KMS-11 (cell line): ENCODE data around the gene ABLIM1.
"Not testable (repeated sequence)": the region's sequence is repeated elsewhere in the genome, so short reads cannot be mapped to it uniquely, and the experiment has no call there.

Experiments
- H2AFZ ChIP-seq: fragments of 200-600 bp; sonication (generic); 2 replicates; pipeline ENCODE4 v1.6.1; 2016; ENCODE audit warnings: antibody characterized with exemption, mixed run types, low read depth
- H3K27ac ChIP-seq: fragments of 200-600 bp; sonication (generic); 2 replicates; pipeline ENCODE4 v1.6.1; 2016; ENCODE audit warnings: mild to moderate bottlenecking, mixed run types
- H3K27me3 ChIP-seq: fragments of 200-600 bp; sonication (generic); 2 replicates; pipeline ENCODE4 v1.6.1; 2017; ENCODE audit warnings: mild to moderate bottlenecking, low read depth, mixed run types, moderate library complexity; ENCODE audit not compliant: insufficient read depth
- H3K36me3 ChIP-seq: fragments of 200-600 bp; sonication (generic); 2 replicates; pipeline ENCODE4 v1.6.1; 2017; ENCODE audit warnings: mild to moderate bottlenecking, mixed run types; ENCODE audit not compliant: insufficient read depth
- H3K4me1 ChIP-seq: fragments of 200-600 bp; sonication (generic); 2 replicates; pipeline ENCODE4 v1.6.1; 2016; ENCODE audit warnings: mild to moderate bottlenecking, low read depth, mixed run types; ENCODE audit not compliant: poor library complexity, severe bottlenecking
- H3K4me2 ChIP-seq: fragments of 200-600 bp; sonication (generic); 2 replicates; pipeline ENCODE4 v1.7.0; 2016; ENCODE audit warnings: mild to moderate bottlenecking, mixed run types
- H3K4me3 ChIP-seq: fragments of 200-600 bp; sonication (generic); IDR thresholded peaks from 2 replicates; pipeline ENCODE4 v1.6.1; 2017; ENCODE audit warnings: low read depth, low read length, mixed read lengths; ENCODE audit not compliant: insufficient read depth
- H3K79me2 ChIP-seq: fragments of 200-600 bp; sonication (generic); 2 replicates; pipeline ENCODE4 v1.6.1; 2016; ENCODE audit warnings: low read depth, mixed run types; ENCODE audit not compliant: insufficient read depth
- H3K9ac ChIP-seq: fragments of 200-600 bp; sonication (generic); 2 replicates; pipeline ENCODE4 v1.6.1; 2016; ENCODE audit warnings: mild to moderate bottlenecking, mixed run types
- H4K20me1 ChIP-seq: fragments of 200-600 bp; sonication (generic); 2 replicates; pipeline ENCODE4 v1.6.1; 2016; ENCODE audit warnings: mild to moderate bottlenecking, mixed run types; ENCODE audit not compliant: insufficient read depth
- TF ChIP-seq, protein P1 (sequence below): fragments of 200-600 bp; sonication (generic); conservative IDR thresholded peaks from 2 replicates; pipeline ENCODE4 v1.6.1; 2017; ENCODE audit warnings: low read depth, mild to moderate bottlenecking, antibody characterized with exemption, low read length, moderate library complexity, mixed read lengths

ABLIM1 gene

DNA sequence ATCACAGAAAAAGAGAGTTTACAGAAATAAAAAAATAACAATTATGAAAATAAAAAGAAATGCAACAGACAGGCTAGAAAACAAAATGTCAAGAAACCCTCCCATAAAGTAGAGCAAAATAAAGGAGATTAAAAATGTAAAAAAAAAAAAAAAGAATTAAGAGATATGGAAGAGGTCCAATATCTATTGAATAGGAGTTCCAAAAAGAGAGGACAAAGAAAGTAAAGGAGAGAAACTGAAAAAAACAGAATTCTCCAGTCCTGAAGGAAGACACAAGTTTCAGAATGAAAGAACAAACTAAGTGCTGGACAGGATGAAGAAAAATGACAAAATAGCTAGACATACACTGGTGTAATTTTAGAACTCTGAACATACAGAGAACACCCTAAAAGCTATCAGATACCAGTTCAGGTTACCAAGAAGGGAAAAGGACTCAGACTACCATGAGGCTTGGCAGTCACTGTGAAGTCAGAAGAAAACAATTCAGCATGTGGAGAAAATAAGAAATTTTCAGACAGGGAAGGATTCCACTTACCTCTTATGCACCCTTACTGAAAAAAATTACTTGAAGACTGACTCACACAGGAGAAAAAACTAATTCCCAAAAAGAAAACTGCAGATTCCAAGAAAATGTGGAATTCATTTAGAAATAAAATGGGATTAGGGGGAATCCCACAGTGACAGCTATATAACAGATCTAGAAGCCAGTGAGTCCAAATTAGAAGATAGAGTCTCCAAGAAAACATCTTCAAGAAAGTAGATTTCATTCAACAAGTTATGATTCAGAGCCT is 40.4 kb upstream of the ABLIM1 start:
- no peaks in the 10 kb centered on the region for H3K27me3 ChIP-seq

DNA sequence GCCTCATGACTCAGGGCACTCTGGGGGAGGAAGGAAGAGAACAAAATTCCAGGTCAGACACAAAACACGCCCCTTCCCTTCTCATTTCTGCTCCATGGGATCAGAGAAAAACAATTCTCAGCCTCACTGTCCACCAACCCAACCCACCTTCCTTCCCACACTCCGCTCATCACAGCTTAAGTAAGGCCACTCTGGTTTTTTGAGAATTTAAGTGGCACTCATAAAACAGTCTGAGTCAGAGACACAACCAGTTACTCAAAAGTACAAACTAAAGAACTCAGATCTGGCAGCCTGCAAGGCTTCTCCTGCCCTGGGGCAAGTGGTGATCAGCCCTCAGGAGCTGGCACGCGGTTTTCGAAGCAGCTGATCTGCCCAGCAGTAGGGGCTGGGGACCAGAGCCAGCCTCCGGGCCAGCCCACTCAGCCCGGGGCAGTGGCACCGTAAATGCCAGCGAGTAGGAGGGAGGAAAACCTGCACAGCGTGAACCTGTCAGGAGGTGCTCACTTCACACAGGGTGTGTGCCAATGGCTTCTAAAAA is 39.1 kb upstream of the ABLIM1 start:
- Histone ChIP-seq H3K27me3 (no peaks in the 10 kb centered on the region), H3K4me3 (no peak overlapping the region), H3K27ac (no peak overlapping the region), H2AFZ (no peak overlapping the region), H3K4me2 (no peak overlapping the region), H3K4me1 (peaks cover 2% of the 10 kb centered on the region), H3K79me2 (no peaks in the 10 kb centered on the region), H4K20me1 (no peaks in the 10 kb centered on the region), H3K9ac (no peak overlapping the region), H3K36me3 (no peaks in the 10 kb centered on the region; the same call in 1 of the 2 replicates)
- TF ChIP-seq, protein P1, sequence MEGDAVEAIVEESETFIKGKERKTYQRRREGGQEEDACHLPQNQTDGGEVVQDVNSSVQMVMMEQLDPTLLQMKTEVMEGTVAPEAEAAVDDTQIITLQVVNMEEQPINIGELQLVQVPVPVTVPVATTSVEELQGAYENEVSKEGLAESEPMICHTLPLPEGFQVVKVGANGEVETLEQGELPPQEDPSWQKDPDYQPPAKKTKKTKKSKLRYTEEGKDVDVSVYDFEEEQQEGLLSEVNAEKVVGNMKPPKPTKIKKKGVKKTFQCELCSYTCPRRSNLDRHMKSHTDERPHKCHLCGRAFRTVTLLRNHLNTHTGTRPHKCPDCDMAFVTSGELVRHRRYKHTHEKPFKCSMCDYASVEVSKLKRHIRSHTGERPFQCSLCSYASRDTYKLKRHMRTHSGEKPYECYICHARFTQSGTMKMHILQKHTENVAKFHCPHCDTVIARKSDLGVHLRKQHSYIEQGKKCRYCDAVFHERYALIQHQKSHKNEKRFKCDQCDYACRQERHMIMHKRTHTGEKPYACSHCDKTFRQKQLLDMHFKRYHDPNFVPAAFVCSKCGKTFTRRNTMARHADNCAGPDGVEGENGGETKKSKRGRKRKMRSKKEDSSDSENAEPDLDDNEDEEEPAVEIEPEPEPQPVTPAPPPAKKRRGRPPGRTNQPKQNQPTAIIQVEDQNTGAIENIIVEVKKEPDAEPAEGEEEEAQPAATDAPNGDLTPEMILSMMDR, result no peak

More for the DNA sequence above, 40.4 kb upstream of the ABLIM1 start:
- Histone ChIP-seq H3K79me2 (no peaks in the 10 kb centered on the region), H3K4me3 (no peak overlapping the region), H3K4me1 (peaks cover 2% of the 10 kb centered on the region), H3K9ac (no peak overlapping the region), H3K4me2 (no peak overlapping the region), H3K36me3 (no peaks in the 10 kb centered on the region; the same call in 1 of the 2 replicates), H4K20me1 (no peaks in the 10 kb centered on the region), H2AFZ (no peak overlapping the region), H3K27ac (no peak overlapping the region)
- TF ChIP-seq, protein P1, result no peak

DNA sequence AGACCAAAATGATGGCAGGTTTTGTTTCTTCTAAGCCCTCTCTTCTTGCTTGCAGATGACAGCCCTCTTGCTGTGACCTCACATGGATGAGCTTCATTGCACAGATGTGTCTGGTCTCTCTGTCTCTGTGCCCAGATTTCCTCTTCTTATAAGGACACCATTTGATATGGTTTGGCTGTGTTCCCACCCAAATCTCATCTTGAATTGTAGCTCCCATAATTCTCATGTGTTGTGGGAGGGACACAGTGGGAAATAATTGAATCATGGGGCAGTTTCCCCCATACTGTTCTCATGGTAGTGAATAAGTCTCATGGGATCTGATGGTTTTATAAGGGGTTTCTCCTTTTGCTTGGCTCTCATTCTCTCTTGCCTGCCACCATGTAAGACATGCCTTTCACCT is 38.2 kb upstream of the ABLIM1 start:
- H3K27me3 ChIP-seq, H3K9ac ChIP-seq, H2AFZ ChIP-seq, H4K20me1 ChIP-seq, H3K79me2 ChIP-seq, H3K27ac ChIP-seq, H3K4me1 ChIP-seq, H3K4me3 ChIP-seq, H3K4me2 ChIP-seq, H3K36me3 ChIP-seq: not testable (repeated sequence)

DNA sequence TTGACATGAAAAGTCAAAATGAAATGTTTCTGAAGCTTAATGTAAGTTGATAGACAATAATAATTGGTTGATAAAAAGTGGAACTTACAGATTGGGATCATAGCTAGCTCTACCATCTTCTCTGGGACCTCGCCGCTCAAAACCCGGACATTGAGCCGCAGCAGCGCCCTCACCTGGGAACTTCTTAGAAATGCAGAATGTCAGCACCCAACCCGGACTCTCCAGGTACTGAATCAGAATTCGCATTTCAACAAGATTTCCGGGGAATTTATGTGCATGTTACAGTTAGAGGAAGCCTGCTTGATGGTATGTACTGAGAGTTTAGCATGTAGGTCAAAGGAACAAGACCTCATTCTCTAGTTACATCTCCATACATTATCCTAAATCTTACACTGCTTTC is 36.7 kb upstream of the ABLIM1 start:
- H3K36me3 ChIP-seq, result no peaks in the 10 kb centered on the region; the same call in 1 of the 2 replicates
- peaks cover 2% of the 10 kb centered on the region for H3K4me1 ChIP-seq
- H3K4me2 ChIP-seq, result no peak overlapping the region
- no peaks in the 10 kb centered on the region for H4K20me1 ChIP-seq
- H3K4me3 ChIP-seq, result no peak overlapping the region
- H3K27ac ChIP-seq, result no peak overlapping the region
- no peak overlapping the region for H3K9ac ChIP-seq
- no peak overlapping the region for H2AFZ ChIP-seq
- no peaks in the 10 kb centered on the region for H3K79me2 ChIP-seq
- TF ChIP-seq, protein P1, result peak; percentile 77
- no peaks in the 10 kb centered on the region for H3K27me3 ChIP-seq

DNA sequence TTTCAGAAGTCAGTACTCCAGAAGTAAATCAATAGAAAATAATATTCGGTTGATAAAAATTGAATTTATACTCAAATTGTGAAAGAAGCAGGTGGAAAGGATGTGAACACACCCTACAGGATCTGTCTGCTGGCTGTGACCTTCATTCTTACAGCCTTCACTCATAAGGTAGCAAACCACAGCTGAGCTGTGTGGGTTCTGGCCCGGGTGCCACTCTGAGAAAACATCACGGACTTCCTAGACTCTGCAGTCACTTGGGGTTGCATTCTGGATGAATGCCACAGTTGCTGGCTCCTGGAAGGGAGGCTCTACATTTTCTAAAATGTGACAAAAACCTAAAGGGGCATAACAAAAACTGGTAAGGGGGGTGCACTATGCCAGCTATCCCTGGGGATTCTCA is 36.0 kb upstream of the ABLIM1 start:
- Histone ChIP-seq H3K4me3 (no peak overlapping the region), H3K4me2 (no peak overlapping the region), H3K4me1 (peaks cover 2% of the 10 kb centered on the region)

More for the DNA sequence above, 36.0 kb upstream of the ABLIM1 start:
- Histone ChIP-seq H3K79me2 (no peaks in the 10 kb centered on the region), H3K27ac (no peak overlapping the region), H3K36me3 (no peaks in the 10 kb centered on the region; the same call in 1 of the 2 replicates), H4K20me1 (no peaks in the 10 kb centered on the region), H2AFZ (no peak overlapping the region), H3K9ac (no peak overlapping the region), H3K27me3 (no peaks in the 10 kb centered on the region)
- TF ChIP-seq, protein P1, result no peak
